ENCODE data around the gene ZNF618. TPM values are rescaled to one million over a fixed set of nuclear protein-coding genes. Genes with fewer than 3 reads are reported as not detected.

Gene ZNF618
- total RNA-seq, 2 experiments from 2014 or later, result 0.12 to 0.33 TPM

DNA sequence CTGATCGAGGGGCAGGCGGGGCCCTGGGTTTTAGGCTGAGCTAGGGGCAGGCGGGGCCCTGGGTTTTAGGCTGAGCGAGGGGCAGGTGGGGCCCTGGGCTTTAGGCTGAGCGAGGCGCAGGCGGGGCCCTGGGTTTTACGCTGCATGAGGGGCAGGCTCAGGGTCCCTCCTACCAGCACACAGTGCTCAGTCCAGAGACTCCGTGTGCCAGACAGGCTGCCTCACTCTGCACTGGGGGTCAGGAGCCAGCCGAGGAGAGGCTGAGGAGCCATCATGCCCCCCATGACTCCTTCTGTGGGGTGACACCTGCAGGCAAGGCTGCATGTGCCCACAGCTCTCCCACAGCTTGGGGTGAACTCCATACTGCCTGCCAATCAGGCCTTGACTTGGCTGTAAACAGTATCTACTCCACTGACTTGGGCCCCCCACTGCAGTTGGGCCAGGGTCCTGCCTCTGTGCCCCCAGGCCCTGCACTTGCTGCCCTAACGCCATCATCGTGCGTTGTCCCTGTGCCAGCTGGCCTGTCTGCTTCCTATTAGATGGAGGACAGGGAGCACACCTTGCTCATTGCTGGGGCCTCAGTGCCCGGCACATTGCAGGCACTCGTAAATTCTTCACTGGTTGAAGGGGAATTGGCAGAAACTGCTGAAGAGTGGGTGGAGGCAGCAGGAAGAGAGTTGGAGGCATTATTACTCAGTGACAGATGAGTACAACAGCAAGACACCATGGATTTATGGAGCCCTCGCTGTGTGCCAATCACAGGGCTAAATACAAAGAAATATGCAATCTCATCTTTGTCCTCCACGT lies 123.3 kb downstream of the ZNF618 start:
- Mint-ChIP-seq H3K27me3 (no peaks in the 10 kb centered on the region), H3K9me3 (no peaks in the 10 kb centered on the region), H3K36me3 (no peaks in the 10 kb centered on the region), H3K4me1 (ENCODE audit: low read depth) (no peaks in the 10 kb centered on the region), H3K4me3 (no peak overlapping the region), H3K27ac (no peak overlapping the region)
- intact Hi-C loops (cut with micrococcal nuclease), result no loop called here
- DNase-seq, result no peak
- CTCF ChIA-PET, result no interaction called here
- POLR2A ChIA-PET, result no interaction called here

- ChIA-PET POLR2A (no interaction called here), CTCF (no interaction called here)
- no peaks in the 10 kb centered on the region for H3K36me3 Mint-ChIP-seq
- DNase-seq, result no peak
- H3K4me1 Mint-ChIP-seq (ENCODE audit: low read depth), result no peaks in the 10 kb centered on the region
- intact Hi-C loops (cut with micrococcal nuclease), result no loop called here
- no peak overlapping the region for H3K4me3 Mint-ChIP-seq
- no peaks in the 10 kb centered on the region for H3K9me3 Mint-ChIP-seq
- no peaks in the 10 kb centered on the region for H3K27me3 Mint-ChIP-seq
- no peak overlapping the region for H3K27ac Mint-ChIP-seq
Measured at GRCh38 chr9:114000063-114000454, 124.0 kb downstream of the ZNF618 start.

DNA sequence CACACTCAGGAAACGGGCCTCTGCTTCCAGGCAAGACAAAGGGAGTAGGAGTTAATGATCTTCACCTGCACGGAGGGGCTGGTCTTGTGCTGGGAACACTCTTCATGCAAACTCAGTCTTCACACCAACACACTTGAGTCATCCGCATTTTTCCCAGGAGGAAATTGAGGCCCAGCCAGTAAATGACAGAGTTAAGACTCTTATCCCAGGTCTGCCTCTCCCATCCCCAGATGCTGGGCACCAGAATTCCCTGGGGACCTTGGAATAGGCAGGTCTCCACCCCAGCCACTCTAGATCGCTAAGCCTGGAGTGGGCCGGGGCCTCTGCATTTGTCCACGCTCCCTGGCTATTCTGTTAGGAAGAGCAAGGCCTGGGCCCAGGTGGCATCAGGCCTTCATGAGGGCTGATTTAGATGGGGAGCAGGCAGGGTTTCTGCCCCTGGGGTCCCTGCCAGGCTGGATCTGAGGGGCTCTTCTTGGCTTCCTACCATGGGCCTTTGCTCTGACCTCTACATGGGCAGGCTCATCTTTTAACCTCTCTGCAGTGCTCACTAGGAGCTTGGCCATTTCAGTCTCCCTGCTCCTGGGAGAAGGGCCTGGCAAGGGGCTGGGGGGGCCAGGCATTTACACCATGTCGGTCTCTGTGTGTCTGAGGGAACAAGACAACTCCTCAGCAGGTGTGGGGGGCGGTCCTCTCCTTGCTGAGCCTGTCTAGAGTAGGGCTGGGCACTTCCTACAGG lies 124.7 kb downstream of the ZNF618 start:
- H3K36me3 Mint-ChIP-seq, result no peaks in the 10 kb centered on the region
- DNase-seq, result no peak
- H3K4me1 Mint-ChIP-seq (ENCODE audit: low read depth), result no peaks in the 10 kb centered on the region
- no peak overlapping the region for H3K27ac Mint-ChIP-seq
- no peaks in the 10 kb centered on the region for H3K9me3 Mint-ChIP-seq
- ChIA-PET CTCF (no interaction called here), POLR2A (no interaction called here)
- no peaks in the 10 kb centered on the region for H3K27me3 Mint-ChIP-seq
- intact Hi-C loops (cut with micrococcal nuclease), result no loop called here
- no peak overlapping the region for H3K4me3 Mint-ChIP-seq

- no peak for DNase-seq
- Mint-ChIP-seq H3K27ac (no peak overlapping the region), H3K4me1 (ENCODE audit: low read depth) (no peaks in the 10 kb centered on the region), H3K36me3 (no peaks in the 10 kb centered on the region), H3K9me3 (no peaks in the 10 kb centered on the region), H3K4me3 (no peak overlapping the region), H3K27me3 (no peaks in the 10 kb centered on the region)
- ChIA-PET CTCF (no interaction called here), POLR2A (no interaction called here)
- intact Hi-C loops (cut with micrococcal nuclease), result no loop called here
Measured at GRCh38 chr9:114001410-114001685, 125.2 kb downstream of the ZNF618 start.

- H3K36me3 Mint-ChIP-seq, result no peaks in the 10 kb centered on the region
- intact Hi-C loops (cut with micrococcal nuclease), result no loop called here
- H3K4me1 Mint-ChIP-seq (ENCODE audit: low read depth), result no peaks in the 10 kb centered on the region
- no peak overlapping the region for H3K27ac Mint-ChIP-seq
- H3K9me3 Mint-ChIP-seq, result no peaks in the 10 kb centered on the region
- no peak for DNase-seq
- H3K4me3 Mint-ChIP-seq, result no peak overlapping the region
- ChIA-PET POLR2A (no interaction called here), CTCF (no interaction called here)
- no peaks in the 10 kb centered on the region for H3K27me3 Mint-ChIP-seq
Measured at GRCh38 chr9:114001794-114002261, 125.7 kb downstream of the ZNF618 start.

GRCh38 chr9:114002271-114002985 lies 126.3 kb downstream of the ZNF618 start:
- intact Hi-C loops (cut with micrococcal nuclease), result no loop called here
- Mint-ChIP-seq H3K36me3 (no peaks in the 10 kb centered on the region), H3K4me1 (ENCODE audit: low read depth) (no peaks in the 10 kb centered on the region), H3K4me3 (no peak overlapping the region), H3K9me3 (no peaks in the 10 kb centered on the region), H3K27me3 (no peaks in the 10 kb centered on the region), H3K27ac (no peak overlapping the region)
- ChIA-PET POLR2A (no interaction called here), CTCF (no interaction called here)
- no peak for DNase-seq

DNA sequence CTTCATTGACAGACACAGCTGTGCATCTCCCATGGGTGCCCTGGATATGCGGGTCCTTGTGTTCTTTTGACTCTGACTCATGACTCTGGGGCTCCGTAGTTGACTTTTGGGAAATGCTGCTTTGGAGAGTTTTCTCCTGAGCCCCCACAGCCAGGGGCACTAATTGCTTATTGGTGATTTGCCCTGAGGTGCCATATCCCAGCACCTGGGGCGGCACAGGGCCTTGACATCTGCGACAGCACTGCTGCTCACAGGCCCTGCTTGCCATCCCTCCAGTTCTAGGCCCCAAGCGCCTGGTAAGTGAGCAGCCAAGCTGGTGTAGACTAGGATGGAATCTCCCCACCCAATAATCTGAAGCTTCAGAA lies 126.9 kb downstream of the ZNF618 start:
- Mint-ChIP-seq H3K27ac (no peak overlapping the region), H3K4me3 (no peak overlapping the region), H3K9me3 (no peaks in the 10 kb centered on the region), H3K27me3 (no peaks in the 10 kb centered on the region), H3K36me3 (no peaks in the 10 kb centered on the region), H3K4me1 (ENCODE audit: low read depth) (no peaks in the 10 kb centered on the region)
- DNase-seq, result no peak
- CTCF ChIA-PET, result no interaction called here
- POLR2A ChIA-PET, result no interaction called here
- intact Hi-C loops (cut with micrococcal nuclease), result no loop called here

DNA sequence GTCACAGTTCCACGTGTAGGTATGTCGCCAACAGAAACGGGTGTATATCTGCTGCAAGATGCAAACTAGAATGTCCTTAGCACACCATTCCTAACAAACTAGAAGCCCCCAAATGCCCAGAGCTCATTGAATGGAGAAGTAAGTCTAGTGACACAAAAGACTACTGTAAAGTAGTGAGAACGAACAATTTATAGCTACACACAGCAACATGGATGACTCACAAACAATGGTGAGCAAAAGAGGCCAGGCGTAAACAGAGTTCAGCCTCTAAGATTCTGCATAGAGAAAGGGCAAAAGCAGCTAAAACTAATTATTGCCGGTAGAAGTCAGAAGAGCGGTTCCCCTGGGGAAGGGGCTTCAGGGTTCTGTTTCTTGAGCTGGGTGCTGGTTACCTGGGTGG lies 127.2 kb downstream of the ZNF618 start:
- Mint-ChIP-seq H3K4me3 (no peak overlapping the region), H3K27ac (no peak overlapping the region), H3K36me3 (no peaks in the 10 kb centered on the region), H3K4me1 (ENCODE audit: low read depth) (no peaks in the 10 kb centered on the region), H3K27me3 (no peaks in the 10 kb centered on the region), H3K9me3 (no peaks in the 10 kb centered on the region)
- no peak for DNase-seq
- ChIA-PET CTCF (no interaction called here), POLR2A (no interaction called here)
- intact Hi-C loops (cut with micrococcal nuclease), result no loop called here

GRCh38 chr9:114003758-114004157 lies 127.6 kb downstream of the ZNF618 start:
- ChIA-PET POLR2A (no interaction called here), CTCF (no interaction called here)
- H3K27me3 Mint-ChIP-seq, result no peaks in the 10 kb centered on the region
- intact Hi-C loops (cut with micrococcal nuclease), result no loop called here
- DNase-seq, result no peak
- no peaks in the 10 kb centered on the region for H3K9me3 Mint-ChIP-seq
- H3K27ac Mint-ChIP-seq, result no peak overlapping the region
- H3K4me3 Mint-ChIP-seq, result no peak overlapping the region
- no peaks in the 10 kb centered on the region for H3K36me3 Mint-ChIP-seq
- H3K4me1 Mint-ChIP-seq (ENCODE audit: low read depth), result no peaks in the 10 kb centered on the region

- Mint-ChIP-seq H3K4me1 (ENCODE audit: low read depth) (no peaks in the 10 kb centered on the region), H3K27me3 (no peaks in the 10 kb centered on the region), H3K27ac (no peak overlapping the region), H3K9me3 (no peaks in the 10 kb centered on the region), H3K36me3 (no peaks in the 10 kb centered on the region), H3K4me3 (no peak overlapping the region)
- intact Hi-C loops (cut with micrococcal nuclease), result no loop called here
- ChIA-PET CTCF (no interaction called here), POLR2A (no interaction called here)
- no peak for DNase-seq
Measured at GRCh38 chr9:114004221-114004716, 128.2 kb downstream of the ZNF618 start.

DNA sequence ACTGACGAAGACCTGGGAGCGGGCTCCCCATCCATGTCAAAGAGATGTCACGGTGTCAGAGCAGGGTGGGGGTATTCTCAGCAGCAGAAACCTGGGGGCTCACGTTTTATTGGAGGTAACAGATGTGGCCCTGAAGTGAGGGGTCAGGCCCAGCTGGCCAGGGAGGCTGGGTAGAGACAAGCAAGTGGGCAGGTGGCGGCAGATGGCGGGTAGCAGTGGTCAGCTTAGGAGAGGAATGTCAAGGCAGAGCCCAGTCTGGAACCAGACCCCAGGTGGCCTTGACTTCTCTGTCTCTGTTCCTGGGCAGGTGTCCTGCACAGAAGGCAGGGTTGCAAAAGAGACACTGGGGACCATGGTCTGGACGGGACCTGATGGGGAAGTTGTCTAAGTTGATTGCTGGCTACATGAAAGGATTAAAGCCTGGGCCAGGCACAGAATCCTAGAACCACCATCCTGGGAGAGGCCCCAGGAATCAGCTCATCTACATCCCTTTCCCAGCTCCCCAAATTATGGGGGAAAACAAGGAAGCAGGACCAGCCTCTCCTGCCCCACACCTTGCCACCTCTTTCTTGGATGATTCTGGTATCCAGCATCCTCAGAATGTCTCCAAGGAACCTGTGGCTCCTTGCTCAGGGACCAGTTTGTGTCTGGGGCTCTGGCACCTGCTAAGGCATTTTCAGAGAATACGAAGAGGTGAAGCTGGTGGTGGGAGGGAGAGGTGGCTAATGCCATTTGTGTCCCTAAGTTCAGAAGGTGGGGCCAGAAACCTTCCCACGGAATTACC lies 129.5 kb downstream of the ZNF618 start:
- Mint-ChIP-seq H3K27me3 (no peaks in the 10 kb centered on the region), H3K27ac (no peak overlapping the region), H3K36me3 (no peaks in the 10 kb centered on the region), H3K9me3 (no peaks in the 10 kb centered on the region), H3K4me3 (no peak overlapping the region), H3K4me1 (ENCODE audit: low read depth) (no peaks in the 10 kb centered on the region)
- ChIA-PET CTCF (no interaction called here), POLR2A (no interaction called here)
- intact Hi-C loops (cut with micrococcal nuclease), result no loop called here
- no peak for DNase-seq

GRCh38 chr9:114006155-114006550 lies 130.0 kb downstream of the ZNF618 start:
- ChIA-PET CTCF (no interaction called here), POLR2A (no interaction called here)
- Mint-ChIP-seq H3K36me3 (no peaks in the 10 kb centered on the region), H3K9me3 (no peaks in the 10 kb centered on the region), H3K27me3 (no peaks in the 10 kb centered on the region), H3K4me3 (no peak overlapping the region), H3K27ac (no peak overlapping the region), H3K4me1 (ENCODE audit: low read depth) (no peaks in the 10 kb centered on the region)
- intact Hi-C loops (cut with micrococcal nuclease), result no loop called here
- DNase-seq, result no peak

Measured in activated CD4-positive, alpha-beta memory T cell treated with anti-CD3 and anti-CD28 coated beads for 36 hours (primary cell).